Lung (tissue), 12 donors: ENCODE measurements around the gene ANKIB1. TPM values are rescaled to one million over a fixed set of nuclear protein-coding genes. Genes with fewer than 3 reads are reported as not detected.

Source experiments
- ATAC-seq: fragments of 200-7000 bp; cut with Tn5 transposase; one replicate; pipeline ENCODE4 v1.9.1; 2020; ENCODE audit warnings: moderate number of reproducible peaks; ENCODE audit not compliant: insufficient read depth, low FRiP score
- DNase-seq, 3 donors: peaks; one replicate each; pipeline ENCODE4 v3.0.0-alpha.2; 2013 to 2017
- H3K27ac ChIP-seq, 2 donors: one replicate each; pipeline ENCODE4 v1.5.1; 2013; ENCODE audit warnings: mild to moderate bottlenecking in 2 of 2, moderate library complexity in 2 of 2, control low read depth in 1 of 2, inconsistent platforms in 1 of 2, low read depth in 1 of 2, low read length in 1 of 2
- H3K27me3 ChIP-seq, 3 donors: one replicate each; pipeline ENCODE4 v1.5.1; 2013; ENCODE audit warnings: low read length in 2 of 3; ENCODE audit not compliant: control insufficient read depth in 3 of 3, insufficient read depth in 3 of 3
- H3K36me3 ChIP-seq, 4 donors: one replicate each; pipeline ENCODE4 v1.5.1; 2013; ENCODE audit warnings: low read length in 4 of 4, mild to moderate bottlenecking in 1 of 4, moderate library complexity in 1 of 4; ENCODE audit not compliant: control insufficient read depth in 4 of 4, insufficient read depth in 4 of 4
- H3K4me1 ChIP-seq, 5 donors: one replicate each; pipeline ENCODE4 v1.5.1; 2013; ENCODE audit warnings: low read length in 5 of 5, mild to moderate bottlenecking in 2 of 5, moderate library complexity in 1 of 5; ENCODE audit not compliant: control insufficient read depth in 5 of 5, insufficient read depth in 5 of 5
- H3K4me3 ChIP-seq: one replicate; pipeline ENCODE4 v1.5.1; 2013; ENCODE audit warnings: mild to moderate bottlenecking, control low read depth, moderate library complexity
- H3K9ac ChIP-seq, 2 donors: one replicate each; pipeline ENCODE4 v1.5.1; 2013; ENCODE audit warnings: low read length in 2 of 2, control low read depth in 1 of 2; ENCODE audit not compliant: insufficient read depth in 1 of 2
- H3K9me3 ChIP-seq, 4 donors: one replicate each; pipeline ENCODE4 v1.5.1; 2013; ENCODE audit warnings: low read length in 3 of 4, mild to moderate bottlenecking in 1 of 4, moderate library complexity in 1 of 4; ENCODE audit not compliant: control insufficient read depth in 4 of 4, insufficient read depth in 3 of 4
- WGBS, 2 donors: extraction: QIAGEN DNeasy Blood & Tissue Kit; methylation state at CpG; one replicate each; pipeline ENCODE4 v1.1.7; 2013; 5-methylcytosine and 5-hydroxymethylcytosine counted together
- polyA plus RNA-seq, 2 donors: library from polyadenylated mRNA; stranded (reverse); fragments of 200-250 nt; gene quantifications; one replicate each; pipeline ENCODE4 v1.2.1, GENCODE V29; 2013
- total RNA-seq, 2 donors: library from RNA; depleted of rRNA in 1 of 2; stranded (reverse); fragments of >200 nt in 1 of 2; gene quantifications; one replicate each; pipeline ENCODE4 v1.2.1, GENCODE V29; 2014 to 2021
- TF ChIP-seq, protein P1 (sequence below): IDR thresholded peaks from 2 replicates; pipeline ENCODE4 v1.5.1; 2012; ENCODE audit warnings: mild to moderate bottlenecking; ENCODE audit errors: control extremely low read depth, extremely low read depth
- donor health status: control.
- donor health status: control.
- donor health status: Bipolar disorder and iron deficiency.
- donor health status: healthy.
- donor health status: DM: yes; HTN: yes; CAD: no.

ANKIB1 gene
- total and polyA plus RNA-seq, 4 donors = 9.4 to 47.0 (median 23.7) TPM

DNA sequence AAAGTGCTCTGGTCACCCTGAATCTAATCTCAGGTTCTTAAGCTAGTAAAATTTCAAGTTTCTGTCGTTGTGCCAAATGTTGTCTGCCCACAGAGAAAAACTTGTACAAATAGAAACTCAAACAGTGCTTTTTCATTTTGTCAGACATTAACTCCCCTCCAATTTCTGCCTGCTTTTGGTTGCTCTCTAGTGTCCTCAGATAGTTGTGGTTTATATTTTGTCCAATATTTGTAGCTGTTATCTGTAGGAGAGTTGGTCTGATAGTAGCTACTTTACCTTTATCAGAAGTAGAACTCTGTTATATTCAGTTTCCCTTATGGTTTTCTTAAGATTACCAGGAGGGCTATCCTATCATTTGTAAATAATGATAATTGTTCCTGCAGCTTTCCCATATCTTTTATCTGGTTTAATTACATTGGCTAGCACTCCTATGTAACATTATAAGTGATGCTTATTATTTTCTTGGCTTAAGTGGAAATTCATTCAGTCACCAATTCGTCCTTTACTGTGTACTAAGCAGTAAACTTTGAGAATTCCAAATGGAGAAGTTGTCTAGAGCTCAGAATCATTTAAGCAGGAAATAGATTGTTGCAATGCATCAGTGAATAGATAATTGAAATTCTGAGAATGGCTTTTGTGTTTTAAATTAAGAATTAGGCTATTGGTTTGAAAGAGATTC is 91.0 kb downstream of the ANKIB1 start:
- WGBS, 2 donors = 75 to 85% methylated on average over 2 of the region's 2 CpGs
- TF ChIP-seq, protein P1, sequence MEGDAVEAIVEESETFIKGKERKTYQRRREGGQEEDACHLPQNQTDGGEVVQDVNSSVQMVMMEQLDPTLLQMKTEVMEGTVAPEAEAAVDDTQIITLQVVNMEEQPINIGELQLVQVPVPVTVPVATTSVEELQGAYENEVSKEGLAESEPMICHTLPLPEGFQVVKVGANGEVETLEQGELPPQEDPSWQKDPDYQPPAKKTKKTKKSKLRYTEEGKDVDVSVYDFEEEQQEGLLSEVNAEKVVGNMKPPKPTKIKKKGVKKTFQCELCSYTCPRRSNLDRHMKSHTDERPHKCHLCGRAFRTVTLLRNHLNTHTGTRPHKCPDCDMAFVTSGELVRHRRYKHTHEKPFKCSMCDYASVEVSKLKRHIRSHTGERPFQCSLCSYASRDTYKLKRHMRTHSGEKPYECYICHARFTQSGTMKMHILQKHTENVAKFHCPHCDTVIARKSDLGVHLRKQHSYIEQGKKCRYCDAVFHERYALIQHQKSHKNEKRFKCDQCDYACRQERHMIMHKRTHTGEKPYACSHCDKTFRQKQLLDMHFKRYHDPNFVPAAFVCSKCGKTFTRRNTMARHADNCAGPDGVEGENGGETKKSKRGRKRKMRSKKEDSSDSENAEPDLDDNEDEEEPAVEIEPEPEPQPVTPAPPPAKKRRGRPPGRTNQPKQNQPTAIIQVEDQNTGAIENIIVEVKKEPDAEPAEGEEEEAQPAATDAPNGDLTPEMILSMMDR = no peak
- DNase-seq = peak in 1 of 3 donors; percentile 4

DNA sequence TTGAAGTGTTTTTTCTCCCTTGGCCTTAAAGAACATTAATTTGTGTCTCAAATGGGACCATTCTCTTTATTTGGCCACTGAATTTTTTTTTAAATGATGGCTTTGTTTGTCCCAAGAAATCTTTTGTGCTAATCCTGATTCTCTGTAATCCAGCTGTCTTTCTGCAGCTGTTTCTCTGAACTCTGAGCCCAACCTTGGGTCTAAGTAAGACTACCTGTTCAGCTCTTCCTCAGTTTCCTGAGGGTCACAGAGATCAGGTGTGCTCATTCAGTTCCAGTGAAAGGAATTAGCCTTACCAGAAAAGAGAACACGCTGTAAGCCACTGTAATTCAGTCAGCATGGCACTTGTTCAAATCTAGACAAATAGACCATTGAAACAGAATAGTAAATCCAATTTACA is 94.2 kb downstream of the ANKIB1 start:
- Histone ChIP-seq H3K4me1 (no peaks in the 10 kb centered on the region), H3K36me3 (peaks cover 3 to 10% (median 4%) of the 10 kb centered on the region in 4 donors), H3K4me3 (no peak overlapping the region), H3K9me3 (no peaks in the 10 kb centered on the region), H3K9ac (no peak overlapping the region), H3K27ac (no peak overlapping the region), H3K27me3 (no peaks in the 10 kb centered on the region)
- 97 to 100% methylated on average over 1 of the region's 1 CpG for WGBS, 2 donors
- TF ChIP-seq, protein P1 = no peak
- DNase-seq = no peak
- no peak for ATAC-seq

More for the DNA sequence above, 91.0 kb downstream of the ANKIB1 start:
- no peaks in the 10 kb centered on the region for H3K4me1 ChIP-seq
- peaks cover 1 to 5% (median 4%) of the 10 kb centered on the region in 4 donors for H3K36me3 ChIP-seq
- ATAC-seq = no peak
- no peaks in the 10 kb centered on the region for H3K27me3 ChIP-seq
- H3K27ac ChIP-seq = no peak overlapping the region
- H3K4me3 ChIP-seq = no peak overlapping the region
- no peaks in the 10 kb centered on the region for H3K9me3 ChIP-seq
- H3K9ac ChIP-seq = no peak overlapping the region

- H3K27me3 ChIP-seq = no peaks in the 10 kb centered on the region
- H3K36me3 ChIP-seq = peaks cover 0 to 18% (median 9%) of the 10 kb centered on the region in 4 donors
- no peaks in the 10 kb centered on the region for H3K4me1 ChIP-seq
- H3K4me3 ChIP-seq = no peak overlapping the region
- TF ChIP-seq, protein P1 = no peak
- no peak overlapping the region for H3K27ac ChIP-seq
- H3K9me3 ChIP-seq = no peaks in the 10 kb centered on the region
- WGBS, 2 donors = 92 to 98% methylated on average over 3 of the region's 3 CpGs
- DNase-seq = no peak
- no peak for ATAC-seq
- H3K9ac ChIP-seq = no peak overlapping the region
Observed at GRCh38 chr7:92343714-92344113, 97.9 kb downstream of the ANKIB1 start.

DNA sequence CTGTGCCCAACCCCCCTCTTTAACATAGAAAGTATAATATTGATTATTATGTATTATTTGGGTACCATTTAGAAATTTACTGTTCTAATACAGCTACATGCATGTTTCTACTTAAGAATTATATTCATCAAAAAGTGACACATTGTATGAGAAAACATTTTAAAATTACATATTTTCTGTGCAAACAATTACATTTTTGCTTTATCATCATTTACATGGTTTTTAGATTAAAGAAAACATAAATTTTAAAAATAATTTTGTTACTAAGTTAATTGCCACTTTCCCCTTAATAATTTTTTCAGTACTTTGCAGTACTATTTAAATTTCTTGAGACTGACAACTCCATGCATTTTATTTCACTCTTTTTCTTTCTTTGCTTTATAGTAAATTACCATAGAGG is 106.2 kb downstream of the ANKIB1 start:
- H3K4me3 ChIP-seq = no peak overlapping the region
- H3K4me1 ChIP-seq = no peaks in the 10 kb centered on the region
- no peak for DNase-seq
- H3K27ac ChIP-seq = no peak overlapping the region
- no peaks in the 10 kb centered on the region for H3K9me3 ChIP-seq
- H3K36me3 ChIP-seq = peaks cover 2 to 25% (median 11%) of the 10 kb centered on the region in 4 donors
- H3K9ac ChIP-seq = no peak overlapping the region
- ATAC-seq = no peak
- no peaks in the 10 kb centered on the region for H3K27me3 ChIP-seq
- TF ChIP-seq, protein P1 = no peak
